NOMO-1 (cell line): Measurements from ENCODE around the gene IRS1.

Experiments
- DNase-seq, 2 experiments: peaks; one replicate each; lab custom pipeline; 2025; ENCODE audit not compliant: unreplicated experiment in 2 of 2; lab: John Stamatoyannopoulos, UW

The IRS1 gene

GRCh38 chr2:226758921-226759640 is 40.5 kb downstream of the IRS1 start:
- no peak for DNase-seq

GRCh38 chr2:226756131-226756530 is 43.5 kb downstream of the IRS1 start:
- no peak for DNase-seq

GRCh38 chr2:226755631-226756030 is 44.0 kb downstream of the IRS1 start:
- no peak for DNase-seq

- DNase-seq: no peak
Measured at GRCh38 chr2:226754821-226755604, 44.6 kb downstream of the IRS1 start.

- DNase-seq: no peak
Measured at GRCh38 chr2:226752887-226753286, 46.7 kb downstream of the IRS1 start.

- no peak for DNase-seq
Measured at GRCh38 chr2:226747288-226747687, 52.3 kb downstream of the IRS1 start.

- DNase-seq: no peak
Measured at GRCh38 chr2:226746196-226746800, 53.3 kb downstream of the IRS1 start.

GRCh38 chr2:226743915-226744314 is 55.7 kb downstream of the IRS1 start:
- DNase-seq: no peak

- no peak for DNase-seq
Measured at GRCh38 chr2:226742347-226742746, 57.3 kb downstream of the IRS1 start.

GRCh38 chr2:226740039-226740648 is 59.5 kb downstream of the IRS1 start:
- no peak for DNase-seq

GRCh38 chr2:226739545-226740030 is 60.0 kb downstream of the IRS1 start:
- no peak for DNase-seq

GRCh38 chr2:226738821-226739544 is 60.6 kb downstream of the IRS1 start:
- DNase-seq: no peak

- no peak for DNase-seq
Measured at GRCh38 chr2:226738191-226738820, 61.3 kb downstream of the IRS1 start.

GRCh38 chr2:226736382-226736781 is 63.2 kb downstream of the IRS1 start:
- no peak for DNase-seq

- DNase-seq: no peak
Measured at GRCh38 chr2:226733927-226734564, 65.6 kb downstream of the IRS1 start.

- DNase-seq: no peak
Measured at GRCh38 chr2:226733189-226733858, 66.3 kb downstream of the IRS1 start.

- no peak for DNase-seq
Measured at GRCh38 chr2:226732478-226733188, 67.0 kb downstream of the IRS1 start.

GRCh38 chr2:226730481-226730880 is 69.1 kb downstream of the IRS1 start:
- DNase-seq: no peak
